Activated CD8-positive, alpha-beta T cell treated with anti-CD3 and anti-CD28 coated beads for 36 hours (primary cell): Measurements from ENCODE around the gene PCGF1. TPM values are rescaled to one million over a fixed set of nuclear protein-coding genes. Genes with fewer than 3 reads are reported as not detected.
"Not testable (repeated sequence)": the region's sequence is repeated elsewhere in the genome, so short reads cannot be mapped to it uniquely, and the experiment has no call there.

ENCODE experiments used
- ATAC-seq: fragments of 200-7000 bp; cut with Tn5 transposase; one replicate; pipeline ENCODE4 v1.10.0; 2021; ENCODE audit warnings: mild to moderate bottlenecking, moderate library complexity
- CTCF ChIA-PET: fragments of 350-600 bp; sonication (Branson Sonifier 250); formaldehyde crosslinking; loops from one replicate; lab custom pipeline; 2021; ENCODE audit warnings: antibody characterized with exemption; lab: Charles Lee
- POLR2A ChIA-PET: fragments of 350-600 bp; sonication (Branson Sonifier 250); formaldehyde crosslinking; loops from one replicate; lab custom pipeline; 2021; ENCODE audit warnings: antibody characterized with exemption; lab: Charles Lee
- DNase-seq: peaks from one replicate; pipeline ENCODE4 v3.0.0-alpha.2; 2020
- H3K27ac Mint-ChIP-seq: one replicate; pipeline ENCODE4 v1.8.0; 2021; ENCODE audit warnings: mild to moderate bottlenecking, mixed read lengths
- H3K27me3 Mint-ChIP-seq: one replicate; pipeline ENCODE4 v1.8.0; 2021; ENCODE audit warnings: mixed read lengths
- H3K36me3 Mint-ChIP-seq: one replicate; pipeline ENCODE4 v1.8.0; 2021; ENCODE audit warnings: low read depth, mixed read lengths
- H3K4me1 Mint-ChIP-seq: one replicate; pipeline ENCODE4 v1.8.0; 2021; ENCODE audit warnings: low read depth, mixed read lengths
- H3K4me3 Mint-ChIP-seq: one replicate; pipeline ENCODE4 v1.8.0; 2021; ENCODE audit warnings: mild to moderate bottlenecking, moderate library complexity, mixed read lengths
- H3K9me3 Mint-ChIP-seq: one replicate; pipeline ENCODE4 v1.8.0; 2021; ENCODE audit warnings: mixed read lengths
- intact Hi-C: fragments of 100-400 bp; cut with micrococcal nuclease; formaldehyde crosslinking; loops from one replicate; pipeline ENCODE4 v1.10.0; 2022
- total RNA-seq, 2 experiments: library from RNA; stranded (reverse); gene quantifications; one replicate each; pipeline ENCODE4 v1.2.3, GENCODE V29; 2021
- TF ChIP-seq, protein P1 (sequence below): fragments of 200-600 bp; IDR thresholded peaks from one replicate; pipeline ENCODE4 v1.8.0; 2022; ENCODE audit warnings: antibody characterized with exemption, mild to moderate bottlenecking

PCGF1 gene
- total RNA-seq, 2 experiments from 2014 or later: 16.1 to 21.1 TPM

- ATAC-seq (no peak), DNase-seq (no peak)
- Mint-ChIP-seq H3K27me3 (no peaks in the 10 kb centered on the region), H3K4me1 (no peaks in the 10 kb centered on the region), H3K36me3 (peaks cover 12% of the 10 kb centered on the region), H3K9me3 (no peaks in the 10 kb centered on the region), H3K27ac (no peak overlapping the region), H3K4me3 (no peak overlapping the region)
- TF ChIP-seq, protein P1, sequence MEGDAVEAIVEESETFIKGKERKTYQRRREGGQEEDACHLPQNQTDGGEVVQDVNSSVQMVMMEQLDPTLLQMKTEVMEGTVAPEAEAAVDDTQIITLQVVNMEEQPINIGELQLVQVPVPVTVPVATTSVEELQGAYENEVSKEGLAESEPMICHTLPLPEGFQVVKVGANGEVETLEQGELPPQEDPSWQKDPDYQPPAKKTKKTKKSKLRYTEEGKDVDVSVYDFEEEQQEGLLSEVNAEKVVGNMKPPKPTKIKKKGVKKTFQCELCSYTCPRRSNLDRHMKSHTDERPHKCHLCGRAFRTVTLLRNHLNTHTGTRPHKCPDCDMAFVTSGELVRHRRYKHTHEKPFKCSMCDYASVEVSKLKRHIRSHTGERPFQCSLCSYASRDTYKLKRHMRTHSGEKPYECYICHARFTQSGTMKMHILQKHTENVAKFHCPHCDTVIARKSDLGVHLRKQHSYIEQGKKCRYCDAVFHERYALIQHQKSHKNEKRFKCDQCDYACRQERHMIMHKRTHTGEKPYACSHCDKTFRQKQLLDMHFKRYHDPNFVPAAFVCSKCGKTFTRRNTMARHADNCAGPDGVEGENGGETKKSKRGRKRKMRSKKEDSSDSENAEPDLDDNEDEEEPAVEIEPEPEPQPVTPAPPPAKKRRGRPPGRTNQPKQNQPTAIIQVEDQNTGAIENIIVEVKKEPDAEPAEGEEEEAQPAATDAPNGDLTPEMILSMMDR: no peak
- ChIA-PET POLR2A (interaction anchor here (0.8 to 1.4 kb wide), 2 partner anchors 9 to 11 kb away, joined by 3 to 4 read pairs; no protein-coding TSS in a partner anchor), CTCF (interaction anchor here (2.1 to 5.7 kb wide), 2 partner anchors 9 to 96 kb away, joined by 5 to 32 read pairs; partner anchors contain the start of genes CCDC142 and TTC31)
- intact Hi-C loops: no loop called here
These were observed 15.6 kb downstream of the PCGF1 start for GRCh38 chr2:74491648-74492544.

DNA sequence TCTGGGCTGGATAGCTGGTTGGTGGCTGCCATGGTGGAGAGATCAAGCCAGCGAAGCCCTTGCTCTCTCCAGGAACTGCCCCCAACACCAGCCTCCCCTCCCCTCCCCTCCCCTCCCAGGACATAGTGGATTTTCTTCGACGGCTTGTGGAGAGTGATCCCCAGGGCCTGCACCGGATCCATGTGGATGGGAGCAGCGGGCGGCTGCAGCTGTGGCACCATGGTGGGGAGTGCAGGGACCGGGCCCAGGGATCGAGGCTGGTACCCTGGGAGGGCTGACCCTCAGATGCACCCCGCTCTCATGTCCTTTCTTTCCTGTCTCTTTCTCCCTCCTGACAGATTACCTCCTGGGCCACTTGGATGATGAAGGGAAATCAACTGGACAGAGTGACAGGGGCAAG, 17.6 kb downstream of the PCGF1 start:
- no peaks in the 10 kb centered on the region for H3K27me3 Mint-ChIP-seq
- DNase-seq (no peak), ATAC-seq (no peak)
- no peak overlapping the region for H3K4me3 Mint-ChIP-seq
- peaks cover 2% of the 10 kb centered on the region for H3K4me1 Mint-ChIP-seq
- POLR2A ChIA-PET: interaction anchor here (0.9 to 1.2 kb wide), 3 partner anchors 12 to 39 kb away, joined by 3 to 4 read pairs (median 3); partner anchors contain the start of genes AUP1 and HTRA2
- no peak overlapping the region for H3K27ac Mint-ChIP-seq
- H3K36me3 Mint-ChIP-seq: peaks cover 19% of the 10 kb centered on the region
- no peaks in the 10 kb centered on the region for H3K9me3 Mint-ChIP-seq
- TF ChIP-seq, protein P1: no peak
- intact Hi-C loops: no loop called here
- CTCF ChIA-PET: interaction anchor here (0.9 to 2.1 kb wide), 2 partner anchors 42 to 96 kb away, joined by 4 to 6 read pairs; no protein-coding TSS in a partner anchor

- ChIA-PET CTCF (interaction anchor here (0.9 to 2.1 kb wide), 3 partner anchors 43 to 99 kb away, joined by 3 to 6 read pairs (median 4); no protein-coding TSS in a partner anchor), POLR2A (interaction anchor here (0.9 to 1.2 kb wide), 4 partner anchors 13 to 67 kb away, joined by 3 to 4 read pairs (median 3); partner anchors contain the start of genes AUP1 and HTRA2)
- Mint-ChIP-seq H3K36me3 (peaks cover 20% of the 10 kb centered on the region), H3K4me3 (no peak overlapping the region), H3K27ac (no peak overlapping the region), H3K9me3 (no peaks in the 10 kb centered on the region), H3K4me1 (peaks cover 6% of the 10 kb centered on the region), H3K27me3 (no peaks in the 10 kb centered on the region)
- intact Hi-C loops: no loop called here
- TF ChIP-seq, protein P1: no peak
- no peak for ATAC-seq
- no peak for DNase-seq
These were observed 18.6 kb downstream of the PCGF1 start for GRCh38 chr2:74488643-74489481.

GRCh38 chr2:74486141-74486540, 21.4 kb downstream of the PCGF1 start:
- ChIA-PET POLR2A (interaction anchor here (0.9 to 1.7 kb wide), 2 partner anchors 9 to 14 kb away, joined by 4 read pairs; partner anchors contain the start of gene LBX2), CTCF (interaction anchor here (5.5 to 5.9 kb wide), 2 partner anchors 8 to 46 kb away, joined by 32 to 33 read pairs; no protein-coding TSS in a partner anchor)
- H3K27ac Mint-ChIP-seq: no peak overlapping the region
- DNase-seq (no peak), ATAC-seq (no peak)
- TF ChIP-seq, protein P1: no peak
- H3K36me3 Mint-ChIP-seq: peaks cover 19% of the 10 kb centered on the region
- no peaks in the 10 kb centered on the region for H3K9me3 Mint-ChIP-seq
- no peak overlapping the region for H3K4me3 Mint-ChIP-seq
- intact Hi-C loops: no loop called here
- no peaks in the 10 kb centered on the region for H3K27me3 Mint-ChIP-seq
- peaks cover 16% of the 10 kb centered on the region for H3K4me1 Mint-ChIP-seq

- ChIA-PET POLR2A (interaction anchor here (0.6 to 4.2 kb wide), 10 partner anchors 10 to 106 kb away, joined by 3 to 48 read pairs (median 8); partner anchors contain the start of genes AUP1, HTRA2, INO80B and MRPL53), CTCF (interaction anchor here (0.7 to 5.9 kb wide), 16 partner anchors 10 to 103 kb away, joined by 3 to 108 read pairs (median 7); partner anchors contain the start of genes AUP1, HTRA2, INO80B and LBX2)
- not testable (repeated sequence) for H3K9me3 Mint-ChIP-seq, ATAC-seq, DNase-seq, H3K27me3 Mint-ChIP-seq
- intact Hi-C loops: loop anchor here (1.0 to 5.0 kb wide), 3 partner anchors 29 to 104 kb away; partner anchors contain the start of gene INO80B
- Mint-ChIP-seq H3K4me1 (peaks cover 25% of the 10 kb centered on the region), H3K27ac (peak overlapping the region; percentile 100), H3K4me3 (peak overlapping the region; percentile 86), H3K36me3 (peaks cover 22% of the 10 kb centered on the region)
These were observed 23.8 kb downstream of the PCGF1 start for GRCh38 chr2:74483675-74484164.
